GM12875 (cell line): ENCODE measurements around the gene MAP3K19.

ENCODE experiments used
- H3K4me3 ChIP-seq: one replicate; pipeline ENCODE4 v1.5.1; 2011; ENCODE audit warnings: low read depth, low read length, control low read depth
- TF ChIP-seq, protein P1 (sequence below): IDR thresholded peaks from 2 replicates; pipeline ENCODE4 v1.5.1; 2011; ENCODE audit warnings: low read depth, mild to moderate bottlenecking, control low read depth, inconsistent platforms, low read length, moderate library complexity, borderline replicate concordance; ENCODE audit not compliant: insufficient read depth

MAP3K19 gene

DNA sequence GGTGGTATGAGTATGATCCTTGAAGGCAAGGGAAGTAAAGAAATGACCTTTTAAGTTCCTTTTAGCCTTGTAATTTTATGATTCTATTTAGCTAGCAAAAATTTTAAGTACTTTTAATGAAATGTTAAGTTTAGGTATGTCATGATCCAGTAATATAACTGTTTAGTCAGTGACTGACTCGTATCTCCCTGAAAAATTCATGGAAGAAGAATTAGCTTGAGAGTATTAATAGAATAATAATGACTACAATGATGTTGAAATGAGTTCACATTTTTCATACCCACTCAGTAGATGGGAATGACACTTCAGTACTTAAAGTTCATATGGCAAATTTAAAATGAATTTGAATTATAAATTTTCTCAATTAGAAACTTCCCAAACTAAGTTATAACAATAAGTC lies 19.5 kb upstream of the MAP3K19 start:
- H3K4me3 ChIP-seq: no peak overlapping the region
- TF ChIP-seq, protein P1, sequence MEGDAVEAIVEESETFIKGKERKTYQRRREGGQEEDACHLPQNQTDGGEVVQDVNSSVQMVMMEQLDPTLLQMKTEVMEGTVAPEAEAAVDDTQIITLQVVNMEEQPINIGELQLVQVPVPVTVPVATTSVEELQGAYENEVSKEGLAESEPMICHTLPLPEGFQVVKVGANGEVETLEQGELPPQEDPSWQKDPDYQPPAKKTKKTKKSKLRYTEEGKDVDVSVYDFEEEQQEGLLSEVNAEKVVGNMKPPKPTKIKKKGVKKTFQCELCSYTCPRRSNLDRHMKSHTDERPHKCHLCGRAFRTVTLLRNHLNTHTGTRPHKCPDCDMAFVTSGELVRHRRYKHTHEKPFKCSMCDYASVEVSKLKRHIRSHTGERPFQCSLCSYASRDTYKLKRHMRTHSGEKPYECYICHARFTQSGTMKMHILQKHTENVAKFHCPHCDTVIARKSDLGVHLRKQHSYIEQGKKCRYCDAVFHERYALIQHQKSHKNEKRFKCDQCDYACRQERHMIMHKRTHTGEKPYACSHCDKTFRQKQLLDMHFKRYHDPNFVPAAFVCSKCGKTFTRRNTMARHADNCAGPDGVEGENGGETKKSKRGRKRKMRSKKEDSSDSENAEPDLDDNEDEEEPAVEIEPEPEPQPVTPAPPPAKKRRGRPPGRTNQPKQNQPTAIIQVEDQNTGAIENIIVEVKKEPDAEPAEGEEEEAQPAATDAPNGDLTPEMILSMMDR: no peak

DNA sequence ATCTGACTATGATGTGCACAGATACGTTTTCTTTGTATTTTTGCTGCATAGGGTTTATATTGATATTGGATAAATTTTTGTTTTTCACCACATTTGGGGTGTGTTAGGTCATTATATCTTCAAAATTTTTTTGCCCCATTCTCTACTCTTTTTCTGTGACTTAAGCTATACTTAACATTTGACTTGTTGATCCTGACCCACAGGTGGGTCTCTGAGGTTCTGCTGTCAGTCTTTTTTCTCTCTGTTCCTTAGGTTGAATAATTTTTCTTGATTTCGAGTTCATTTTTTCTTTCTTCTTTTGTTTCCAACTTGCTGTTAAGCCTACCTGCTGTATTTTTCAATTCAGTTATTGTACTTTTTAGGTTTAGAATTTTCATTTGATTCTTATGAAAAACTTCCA lies 16.9 kb upstream of the MAP3K19 start:
- no peak overlapping the region for H3K4me3 ChIP-seq
- TF ChIP-seq, protein P1: no peak

DNA sequence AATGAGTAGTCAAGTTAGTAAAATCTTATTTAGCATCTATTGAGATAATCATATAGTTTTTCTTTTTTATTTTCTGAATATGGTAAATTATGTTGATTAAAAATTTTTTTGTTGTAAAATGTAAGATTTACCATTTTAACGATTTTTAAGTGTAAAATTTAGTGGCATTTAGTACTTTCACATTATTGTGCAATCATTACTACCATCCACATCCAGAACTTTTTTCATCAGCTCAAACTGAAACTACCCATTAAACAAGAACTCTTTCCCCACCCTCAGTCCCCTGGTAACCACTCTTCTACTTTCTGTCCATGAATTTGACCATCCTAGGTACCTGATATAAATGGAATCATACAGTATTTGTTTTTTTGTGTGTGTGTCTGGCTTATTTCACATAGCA lies 16.0 kb upstream of the MAP3K19 start:
- TF ChIP-seq, protein P1: no peak
- H3K4me3 ChIP-seq: no peak overlapping the region

DNA sequence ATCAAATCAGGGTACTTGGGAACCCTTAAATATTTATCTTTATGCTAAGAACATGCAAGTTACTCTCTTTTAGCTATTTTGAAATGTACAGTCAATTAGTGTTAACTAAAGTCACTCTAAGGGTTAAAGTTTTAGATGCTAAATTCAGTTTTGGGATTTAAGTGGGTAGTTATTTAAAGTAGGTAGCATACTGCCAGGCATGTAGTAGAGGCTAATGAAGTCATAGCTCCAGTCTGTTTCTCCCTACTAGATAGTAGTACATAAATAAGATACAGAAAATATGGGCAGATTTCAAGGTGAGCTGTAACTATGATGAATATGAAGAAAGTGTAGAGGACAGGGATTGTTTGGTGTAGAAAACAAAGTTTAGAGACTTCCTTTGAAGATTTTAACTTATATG lies 12.3 kb upstream of the MAP3K19 start:
- TF ChIP-seq, protein P1: no peak
- no peak overlapping the region for H3K4me3 ChIP-seq

DNA sequence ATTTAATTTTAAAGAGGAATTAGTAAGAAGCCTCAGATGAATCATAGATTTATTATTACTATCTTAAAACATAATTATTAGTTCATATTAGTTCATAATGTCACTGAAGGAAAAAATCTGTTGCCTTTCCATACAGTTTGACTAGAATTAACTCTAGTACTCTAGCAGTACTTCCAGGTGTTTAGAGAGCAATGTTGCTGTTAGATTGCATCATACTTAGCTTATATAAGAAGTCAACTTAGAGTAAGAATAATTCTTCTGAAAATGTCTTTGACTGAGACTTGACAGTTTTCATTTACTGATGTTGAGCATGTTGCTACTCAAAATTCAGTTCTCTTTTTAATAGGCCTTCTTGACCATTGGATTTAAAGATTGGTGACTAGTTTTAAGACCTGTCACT lies 9.5 kb upstream of the MAP3K19 start:
- TF ChIP-seq, protein P1: no peak
- no peak overlapping the region for H3K4me3 ChIP-seq

DNA sequence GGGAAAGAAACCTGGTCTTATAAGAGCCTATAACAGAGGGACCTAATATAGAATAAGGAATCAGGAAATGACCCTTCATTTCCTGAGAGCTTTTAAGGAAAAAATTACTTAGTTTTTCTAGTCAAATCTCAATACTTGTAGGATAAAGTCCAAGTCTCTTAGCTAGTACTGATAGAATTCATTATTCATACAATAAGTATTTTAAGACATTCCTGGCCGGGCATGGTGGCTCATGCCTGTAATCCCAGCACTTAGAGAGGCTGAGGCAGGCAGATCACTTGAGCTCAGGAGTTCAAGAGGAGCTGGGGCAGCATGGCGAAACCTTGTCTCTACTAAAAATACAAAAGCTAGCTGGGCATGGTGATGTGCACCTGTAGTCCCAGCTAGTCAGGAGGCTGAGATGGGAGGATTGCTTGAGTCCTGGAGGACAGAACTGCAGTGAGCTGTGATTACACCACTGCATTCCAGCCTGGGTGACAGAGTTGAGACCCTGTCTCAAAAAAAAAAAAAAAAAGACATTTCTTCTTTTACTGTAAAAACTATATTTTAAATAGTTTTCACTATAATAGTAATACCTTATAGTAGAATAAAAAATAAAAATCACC lies 8.0 kb upstream of the MAP3K19 start:
- TF ChIP-seq, protein P1: no peak
- no peak overlapping the region for H3K4me3 ChIP-seq

DNA sequence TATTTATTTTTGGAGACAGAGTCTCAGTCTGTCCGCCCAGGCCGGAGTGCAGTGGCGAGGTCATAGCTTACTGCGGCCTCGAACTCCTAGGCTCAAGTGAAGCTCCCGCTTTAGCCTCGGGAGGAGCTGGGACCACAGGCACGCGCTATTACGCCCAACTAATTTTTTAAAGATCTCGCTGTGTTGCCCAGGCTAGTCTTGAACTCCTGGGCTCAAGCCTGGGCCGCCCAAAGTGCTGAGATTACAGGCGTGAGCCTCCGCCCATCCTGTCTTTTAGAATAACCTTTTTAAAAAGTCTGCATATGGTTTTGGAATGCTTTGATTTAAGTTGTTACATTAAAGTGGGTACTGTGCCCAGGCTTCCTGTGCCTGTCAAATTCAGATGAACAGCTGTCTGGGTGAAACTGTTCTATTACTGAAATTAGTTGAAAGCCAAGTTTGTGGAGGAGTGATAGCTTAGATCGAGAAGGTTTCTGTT lies 5.8 kb upstream of the MAP3K19 start:
- H3K4me3 ChIP-seq: peak overlapping the region; percentile 72
- TF ChIP-seq, protein P1: no peak
